ENCODE results near the gene ERBB4.
"Not testable (repeated sequence)": the region's sequence is repeated elsewhere in the genome, so short reads cannot be mapped to it uniquely, and the experiment has no call there.

Gene ERBB4

GRCh38 chr2:212073360-212073759 is 465.2 kb downstream of the ERBB4 start:
- DNase-seq (ENCODE audit: low read depth), result no peak

GRCh38 chr2:212066546-212066945 is 472.1 kb downstream of the ERBB4 start:
- DNase-seq (ENCODE audit: low read depth), result no peak

GRCh38 chr2:212064318-212064717 is 474.3 kb downstream of the ERBB4 start:
- no peak for DNase-seq (ENCODE audit: low read depth)

- DNase-seq (ENCODE audit: low read depth), result no peak
These were observed 486.0 kb downstream of the ERBB4 start for GRCh38 chr2:212052412-212053159.

- no peak for DNase-seq (ENCODE audit: low read depth)
These were observed 487.7 kb downstream of the ERBB4 start for GRCh38 chr2:212050871-212051270.

GRCh38 chr2:212042562-212042961 is 496.0 kb downstream of the ERBB4 start:
- DNase-seq (ENCODE audit: low read depth), result no peak

GRCh38 chr2:212037062-212037461 is 501.5 kb downstream of the ERBB4 start:
- no peak for DNase-seq (ENCODE audit: low read depth)

GRCh38 chr2:212034841-212035585 is 503.6 kb downstream of the ERBB4 start:
- no peak for DNase-seq (ENCODE audit: low read depth)

GRCh38 chr2:212033888-212034287 is 504.7 kb downstream of the ERBB4 start:
- DNase-seq (ENCODE audit: low read depth), result no peak

GRCh38 chr2:212032536-212033219 is 505.9 kb downstream of the ERBB4 start:
- DNase-seq (ENCODE audit: low read depth), result no peak

GRCh38 chr2:212032032-212032431 is 506.6 kb downstream of the ERBB4 start:
- DNase-seq (ENCODE audit: low read depth), result no peak

GRCh38 chr2:212030709-212031108 is 507.9 kb downstream of the ERBB4 start:
- DNase-seq (ENCODE audit: low read depth), result no peak

GRCh38 chr2:212028798-212029394 is 509.7 kb downstream of the ERBB4 start:
- DNase-seq (ENCODE audit: low read depth), result no peak

- no peak for DNase-seq (ENCODE audit: low read depth)
These were observed 510.6 kb downstream of the ERBB4 start for GRCh38 chr2:212027681-212028628.

GRCh38 chr2:212024040-212024439 is 514.6 kb downstream of the ERBB4 start:
- no peak for DNase-seq (ENCODE audit: low read depth)

- no peak for DNase-seq (ENCODE audit: low read depth)
These were observed 515.6 kb downstream of the ERBB4 start for GRCh38 chr2:212022966-212023365.

- no peak for DNase-seq (ENCODE audit: low read depth)
These were observed 516.7 kb downstream of the ERBB4 start for GRCh38 chr2:212021947-212022346.

- DNase-seq (ENCODE audit: low read depth), result no peak
These were observed 523.0 kb downstream of the ERBB4 start for GRCh38 chr2:212015588-212015987.

GRCh38 chr2:212013626-212014025 is 525.0 kb downstream of the ERBB4 start:
- DNase-seq (ENCODE audit: low read depth), result no peak

GRCh38 chr2:212010305-212010704 is 528.3 kb downstream of the ERBB4 start:
- DNase-seq (ENCODE audit: low read depth), result not testable (repeated sequence)

- DNase-seq (ENCODE audit: low read depth), result no peak
These were observed 530.6 kb downstream of the ERBB4 start for GRCh38 chr2:212007972-212008371.

Data from stimulated activated CD4-positive, alpha-beta T cell treated with anti-CD3 and anti-CD28 coated beads, Interleukin-2, amount 100 ng/mL, for 4 hours (primary cell).